ENCODE results near the gene MISP3.

DNA sequence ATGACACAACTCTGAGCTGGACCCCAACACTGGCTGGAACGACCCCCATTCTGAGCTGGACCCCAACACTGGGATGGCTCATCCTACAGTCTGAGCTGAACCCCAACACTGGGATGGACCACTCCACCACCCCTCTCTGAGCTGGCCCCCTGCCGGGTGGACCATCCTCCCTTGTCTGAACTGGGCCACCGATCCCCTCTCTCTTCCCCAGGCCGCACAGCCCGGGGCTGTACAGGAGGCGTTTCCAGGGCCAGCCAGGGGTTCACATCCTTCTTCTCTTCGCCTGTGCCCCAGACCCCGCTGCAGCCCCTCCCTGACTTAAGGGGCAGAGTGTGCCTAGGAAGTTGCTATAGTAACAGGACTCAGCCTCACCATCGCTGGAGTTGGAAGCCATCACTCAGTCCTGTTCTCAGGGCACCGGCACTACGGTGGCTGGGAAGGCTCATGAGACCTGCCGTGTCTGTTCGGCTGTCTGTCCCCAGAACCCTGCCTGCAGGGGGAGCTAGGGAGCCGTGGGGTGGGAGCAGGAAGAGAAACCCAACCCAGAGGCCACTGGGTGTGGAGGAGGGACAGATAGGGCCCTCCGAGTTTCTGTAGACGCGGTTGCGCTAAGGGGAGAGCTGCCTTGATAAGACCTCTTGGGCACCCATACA is 41.3 kb downstream of the MISP3 start:
- TF ChIP-seq, protein P1, sequence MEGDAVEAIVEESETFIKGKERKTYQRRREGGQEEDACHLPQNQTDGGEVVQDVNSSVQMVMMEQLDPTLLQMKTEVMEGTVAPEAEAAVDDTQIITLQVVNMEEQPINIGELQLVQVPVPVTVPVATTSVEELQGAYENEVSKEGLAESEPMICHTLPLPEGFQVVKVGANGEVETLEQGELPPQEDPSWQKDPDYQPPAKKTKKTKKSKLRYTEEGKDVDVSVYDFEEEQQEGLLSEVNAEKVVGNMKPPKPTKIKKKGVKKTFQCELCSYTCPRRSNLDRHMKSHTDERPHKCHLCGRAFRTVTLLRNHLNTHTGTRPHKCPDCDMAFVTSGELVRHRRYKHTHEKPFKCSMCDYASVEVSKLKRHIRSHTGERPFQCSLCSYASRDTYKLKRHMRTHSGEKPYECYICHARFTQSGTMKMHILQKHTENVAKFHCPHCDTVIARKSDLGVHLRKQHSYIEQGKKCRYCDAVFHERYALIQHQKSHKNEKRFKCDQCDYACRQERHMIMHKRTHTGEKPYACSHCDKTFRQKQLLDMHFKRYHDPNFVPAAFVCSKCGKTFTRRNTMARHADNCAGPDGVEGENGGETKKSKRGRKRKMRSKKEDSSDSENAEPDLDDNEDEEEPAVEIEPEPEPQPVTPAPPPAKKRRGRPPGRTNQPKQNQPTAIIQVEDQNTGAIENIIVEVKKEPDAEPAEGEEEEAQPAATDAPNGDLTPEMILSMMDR (IDR thresholded peaks at IDR 0.05): no peak
- no peak for TF ChIP-seq POLR2AphosphoS5 (IDR thresholded peaks at IDR 0.05; ENCODE audit: insufficient read depth in 1 of 2, low read depth in 1 of 2)
- TF ChIP-seq POLR2A (IDR thresholded peaks at IDR 0.05): no peak
